H9 (cell line): ENCODE results near the gene PYDC1. TPM values are rescaled to one million over a fixed set of nuclear protein-coding genes. Genes with fewer than 3 reads are reported as not detected.
A peak's percentile ranks its signal among the peaks of the same experiment; 100 is the strongest.

Experiments
- DNase-seq: peaks from one replicate; pipeline ENCODE4 v3.0.0-alpha.2; 2017
- H2AFZ ChIP-seq: one replicate; pipeline ENCODE4 v1.6.1; 2013; ENCODE audit warnings: mild to moderate bottlenecking, low read length, control low read depth, moderate library complexity
- H2AK5ac ChIP-seq: 2 replicates; pipeline ENCODE4 v1.6.1; 2013; ENCODE audit warnings: low read length, control low read depth, mixed read lengths; ENCODE audit not compliant: insufficient read length
- H2BK120ac ChIP-seq: one replicate; pipeline ENCODE4 v1.6.1; 2013; ENCODE audit warnings: low read depth, mild to moderate bottlenecking, low read length, control low read depth, inconsistent platforms; ENCODE audit not compliant: poor library complexity, severe bottlenecking
- H2BK12ac ChIP-seq: 2 replicates; pipeline ENCODE4 v1.6.1; 2013; ENCODE audit warnings: low read length, control low read depth, mixed read lengths, low read depth; ENCODE audit not compliant: insufficient read length
- H2BK15ac ChIP-seq: 2 replicates; pipeline ENCODE4 v1.6.1; 2013; ENCODE audit warnings: low read depth, low read length, control low read depth
- H2BK20ac ChIP-seq: one replicate; pipeline ENCODE4 v1.6.1; 2013; ENCODE audit warnings: low read depth, mild to moderate bottlenecking, low read length, control low read depth, inconsistent platforms; ENCODE audit not compliant: poor library complexity, severe bottlenecking
- H2BK5ac ChIP-seq: 2 replicates; pipeline ENCODE4 v1.6.1; 2013; ENCODE audit warnings: low read length, control low read depth, mixed read lengths; ENCODE audit not compliant: insufficient read length
- H3K14ac ChIP-seq: 2 replicates; pipeline ENCODE4 v1.6.1; 2013; ENCODE audit warnings: low read length, control low read depth; ENCODE audit not compliant: insufficient read depth
- H3K18ac ChIP-seq: 2 replicates; pipeline ENCODE4 v1.6.1; 2013; ENCODE audit warnings: low read depth, mild to moderate bottlenecking, mixed read lengths, low read length, control low read depth; ENCODE audit not compliant: insufficient read length
- H3K23ac ChIP-seq: 2 replicates; pipeline ENCODE4 v1.6.1; 2013; ENCODE audit warnings: low read length, control low read depth, mixed read lengths, low read depth; ENCODE audit not compliant: insufficient read length
- H3K23me2 ChIP-seq: 2 replicates; pipeline ENCODE4 v1.6.1; 2013; ENCODE audit warnings: low read depth, mild to moderate bottlenecking, mixed read lengths, low read length, control low read depth; ENCODE audit not compliant: insufficient read length, poor library complexity, severe bottlenecking
- H3K27ac ChIP-seq: 2 replicates; pipeline ENCODE4 v1.5.1; 2013; ENCODE audit warnings: low read length, control low read depth, mixed read lengths, low read depth; ENCODE audit not compliant: insufficient read length
- H3K27me3 ChIP-seq: 2 replicates; pipeline ENCODE4 v1.6.1; 2013; ENCODE audit warnings: low read length, control low read depth, inconsistent platforms; ENCODE audit not compliant: insufficient read depth
- H3K4ac ChIP-seq: 2 replicates; pipeline ENCODE4 v1.6.1; 2013; ENCODE audit warnings: low read depth, mild to moderate bottlenecking, control low read depth, inconsistent platforms, low read length, moderate library complexity
- H3K4me1 ChIP-seq: 2 replicates; pipeline ENCODE4 v1.6.1; 2013; ENCODE audit warnings: low read length, control low read depth, inconsistent platforms; ENCODE audit not compliant: insufficient read depth
- H3K4me2 ChIP-seq: 2 replicates; pipeline ENCODE4 v1.6.1; 2013; ENCODE audit warnings: low read length, control low read depth, mixed read lengths; ENCODE audit not compliant: insufficient read length, insufficient read depth
- H3K56ac ChIP-seq: 2 replicates; pipeline ENCODE4 v1.6.1; 2013; ENCODE audit warnings: low read depth, mild to moderate bottlenecking, mixed read lengths, low read length, control low read depth; ENCODE audit not compliant: insufficient read length
- H3K79me1 ChIP-seq: 2 replicates; pipeline ENCODE4 v1.6.1; 2013; ENCODE audit warnings: low read depth, mild to moderate bottlenecking, moderate library complexity, low read length, control low read depth, inconsistent platforms; ENCODE audit not compliant: insufficient read depth, poor library complexity, severe bottlenecking
- H3K79me2 ChIP-seq: 2 replicates; pipeline ENCODE4 v1.6.1; 2013; ENCODE audit warnings: low read length, control low read depth, inconsistent platforms; ENCODE audit not compliant: insufficient read depth
- H3K9ac ChIP-seq: 2 replicates; pipeline ENCODE4 v1.6.1; 2013; ENCODE audit warnings: low read length, control low read depth, mixed read lengths; ENCODE audit not compliant: insufficient read length; ENCODE audit errors: extremely low read depth
- H3K9me3 ChIP-seq: one replicate; pipeline ENCODE4 v1.6.1; 2013; ENCODE audit warnings: low read depth, low read length, inconsistent platforms; ENCODE audit not compliant: control insufficient read depth
- H3T11ph ChIP-seq: one replicate; pipeline ENCODE4 v1.6.1; 2013; ENCODE audit warnings: mild to moderate bottlenecking, low read length, control low read depth, inconsistent platforms
- H4K20me1 ChIP-seq: one replicate; pipeline ENCODE4 v1.6.1; 2013; ENCODE audit not compliant: control insufficient read depth, insufficient read length, insufficient read depth
- H4K5ac ChIP-seq: 2 replicates; pipeline ENCODE4 v1.6.1; 2013; ENCODE audit warnings: low read depth, mild to moderate bottlenecking, mixed read lengths, low read length, control low read depth; ENCODE audit not compliant: insufficient read length
- H4K8ac ChIP-seq: replicated peaks from 2 replicates; pipeline ENCODE4 v1.6.1; 2013; ENCODE audit warnings: low read length, control low read depth, mixed read lengths, low read depth; ENCODE audit not compliant: insufficient read length
- H4K91ac ChIP-seq: 2 replicates; pipeline ENCODE4 v1.6.1; 2013; ENCODE audit warnings: low read depth, mild to moderate bottlenecking, moderate library complexity, mixed read lengths, low read length, control low read depth; ENCODE audit not compliant: insufficient read length
- H3K27ac Mint-ChIP-seq, 3 experiments: 2 replicates in 2 of 3; 3 replicates in 1 of 3; pipeline ENCODE4 v1.8.0; 2020 to 2021; ENCODE audit warnings: mixed read lengths in 3 of 3, mild to moderate bottlenecking in 1 of 3, moderate library complexity in 1 of 3
- H3K27me3 Mint-ChIP-seq: 2 replicates; pipeline ENCODE4 v1.8.0; 2021; ENCODE audit warnings: low read depth, mild to moderate bottlenecking, moderate library complexity, mixed read lengths
- H3K36me3 Mint-ChIP-seq, 3 experiments: 2 replicates in 2 of 3; 3 replicates in 1 of 3; pipeline ENCODE4 v1.8.0; 2020 to 2021; ENCODE audit warnings: low read depth in 3 of 3, mixed read lengths in 3 of 3; ENCODE audit not compliant: insufficient read depth in 1 of 3
- H3K4me1 Mint-ChIP-seq, 2 experiments: 2 replicates each; pipeline ENCODE4 v1.8.0; 2020; ENCODE audit warnings: mixed read lengths in 2 of 2
- H3K4me3 Mint-ChIP-seq, 2 experiments: 2 replicates in 1 of 2; 3 replicates in 1 of 2; pipeline ENCODE4 v1.8.0; 2020 to 2021; ENCODE audit warnings: mild to moderate bottlenecking in 2 of 2, mixed read lengths in 2 of 2, moderate library complexity in 1 of 2
- H3K9me3 Mint-ChIP-seq, 2 experiments: 2 replicates in 1 of 2; 3 replicates in 1 of 2; pipeline ENCODE4 v1.8.0; 2020; ENCODE audit warnings: mild to moderate bottlenecking in 2 of 2, mixed read lengths in 2 of 2, moderate library complexity in 1 of 2
- WGBS: extraction: QIAGEN DNeasy Blood & Tissue Kit; methylation state at CpG from one replicate; pipeline ENCODE4 v1.1.7; 2013; ENCODE audit warnings: missing lambda C conversion rate, low lambda C conversion rate, mixed read lengths; ENCODE audit not compliant: insufficient read length; ENCODE audit errors: extremely low coverage; 5-methylcytosine and 5-hydroxymethylcytosine counted together
- total RNA-seq: library from RNA; stranded (reverse); gene quantifications from 2 replicates; pipeline ENCODE4 v1.2.1, GENCODE V29; 2021
- TF ChIP-seq, protein P1 (sequence below): fragments of 200-600 bp; sonication (generic); conservative IDR thresholded peaks from 3 replicates; pipeline ENCODE4 v1.8.0; 2021; ENCODE audit warnings: antibody characterized with exemption, mild to moderate bottlenecking

Gene PYDC1
- total RNA-seq, 1 experiment from 2014 or later = 0.70 TPM

DNA sequence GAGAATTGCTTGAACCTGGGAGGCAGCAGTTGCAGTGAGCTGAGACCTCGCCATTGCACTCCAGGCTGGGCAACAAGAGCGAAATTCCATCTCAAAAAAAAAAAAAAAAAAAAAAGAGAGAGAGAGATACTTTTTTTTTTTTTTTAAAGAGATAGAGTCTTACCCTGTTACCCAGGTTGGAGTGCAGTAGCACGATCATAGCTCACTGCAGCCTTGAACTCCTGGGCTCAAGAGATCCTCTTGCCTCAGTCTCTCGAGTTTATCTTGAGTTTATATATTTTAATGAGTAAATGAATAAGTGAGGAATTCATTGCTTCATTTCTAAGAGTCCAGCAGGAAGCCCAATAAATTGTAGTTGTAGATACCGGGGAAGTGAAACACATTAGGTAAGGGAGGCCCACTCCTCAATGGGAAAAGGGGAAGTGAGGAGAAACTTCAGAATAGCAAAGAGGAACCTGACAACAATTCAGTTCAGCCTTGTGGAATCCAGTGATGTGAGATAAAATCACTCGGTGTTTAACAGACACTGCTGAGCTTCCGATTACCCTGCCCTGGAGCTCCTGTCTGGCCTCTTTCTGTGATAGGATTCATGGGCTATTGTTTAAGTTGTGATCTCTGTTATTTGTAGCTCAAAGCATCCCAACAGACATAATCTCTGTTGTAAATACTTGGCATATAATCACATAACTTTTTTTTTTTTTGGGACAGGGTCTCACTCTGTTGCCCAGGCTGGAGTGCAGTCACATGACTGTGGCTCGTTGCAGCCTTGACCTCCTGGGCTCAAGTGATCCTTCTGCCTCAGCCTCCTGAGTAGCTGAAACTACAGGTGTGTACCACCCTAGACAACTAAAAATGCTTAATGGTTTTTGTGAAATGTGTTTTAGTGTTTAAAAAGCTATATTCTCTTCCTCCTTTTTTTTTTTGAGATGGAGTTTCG is 27.1 kb upstream of the PYDC1 start:
- TF ChIP-seq, protein P1, sequence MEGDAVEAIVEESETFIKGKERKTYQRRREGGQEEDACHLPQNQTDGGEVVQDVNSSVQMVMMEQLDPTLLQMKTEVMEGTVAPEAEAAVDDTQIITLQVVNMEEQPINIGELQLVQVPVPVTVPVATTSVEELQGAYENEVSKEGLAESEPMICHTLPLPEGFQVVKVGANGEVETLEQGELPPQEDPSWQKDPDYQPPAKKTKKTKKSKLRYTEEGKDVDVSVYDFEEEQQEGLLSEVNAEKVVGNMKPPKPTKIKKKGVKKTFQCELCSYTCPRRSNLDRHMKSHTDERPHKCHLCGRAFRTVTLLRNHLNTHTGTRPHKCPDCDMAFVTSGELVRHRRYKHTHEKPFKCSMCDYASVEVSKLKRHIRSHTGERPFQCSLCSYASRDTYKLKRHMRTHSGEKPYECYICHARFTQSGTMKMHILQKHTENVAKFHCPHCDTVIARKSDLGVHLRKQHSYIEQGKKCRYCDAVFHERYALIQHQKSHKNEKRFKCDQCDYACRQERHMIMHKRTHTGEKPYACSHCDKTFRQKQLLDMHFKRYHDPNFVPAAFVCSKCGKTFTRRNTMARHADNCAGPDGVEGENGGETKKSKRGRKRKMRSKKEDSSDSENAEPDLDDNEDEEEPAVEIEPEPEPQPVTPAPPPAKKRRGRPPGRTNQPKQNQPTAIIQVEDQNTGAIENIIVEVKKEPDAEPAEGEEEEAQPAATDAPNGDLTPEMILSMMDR = no peak
- no peak overlapping the region for H3K4ac ChIP-seq
- DNase-seq = no peak

More for the DNA sequence above, 27.1 kb upstream of the PYDC1 start:
- Histone ChIP-seq H2BK12ac (no peak overlapping the region), H4K20me1 (no peaks in the 10 kb centered on the region), H2BK15ac (no peak overlapping the region), H3K23me2 (peaks cover 2% of the 10 kb centered on the region), H3K23ac (no peak overlapping the region), H2BK5ac (no peak overlapping the region), H3K56ac (no peak overlapping the region), H3K9me3 (no peaks in the 10 kb centered on the region), H4K5ac (no peak overlapping the region), H3K27ac (no peak overlapping the region), H2BK20ac (no peak overlapping the region), H2BK120ac (no peak overlapping the region), H4K8ac (no peak overlapping the region), H2AK5ac (no peak overlapping the region), H4K91ac (no peak overlapping the region), H2AFZ (no peak overlapping the region), H3K79me1 (no peaks in the 10 kb centered on the region), H3K79me2 (no peaks in the 10 kb centered on the region), H3K18ac (no peak overlapping the region), H3T11ph (no peak overlapping the region), H3K27me3 (no peaks in the 10 kb centered on the region), H3K4me2 (no peak overlapping the region), H3K9ac (no peak overlapping the region), H3K4me1 (peaks cover 6% of the 10 kb centered on the region; the same call in 1 of the 2 replicates), H3K14ac (no peak overlapping the region)
- WGBS = no CpG with 5 or more reads among the region's 9 CpGs
- Mint-ChIP-seq H3K4me1 (peaks cover 37 to 39% of the 10 kb centered on the region in 2 experiments), H3K4me3 (peak overlapping the region in 1 of 2 experiments; percentile 59; a peak in 1 of 5 replicates), H3K36me3 (no peaks in the 10 kb centered on the region), H3K9me3 (no peaks in the 10 kb centered on the region; a peak in 1 of 5 replicates), H3K27me3 (no peaks in the 10 kb centered on the region), H3K27ac (peak overlapping the region; percentile 12 to 99 (median 19); a peak in 4 of 7 replicates)
